Measurements from ENCODE around the gene ITGA2. TPM values are rescaled to one million over a fixed set of nuclear protein-coding genes. Genes with fewer than 3 reads are reported as not detected.

The ITGA2 gene
- total RNA-seq, 1 donor from 2014 or later: 1.0 TPM

DNA sequence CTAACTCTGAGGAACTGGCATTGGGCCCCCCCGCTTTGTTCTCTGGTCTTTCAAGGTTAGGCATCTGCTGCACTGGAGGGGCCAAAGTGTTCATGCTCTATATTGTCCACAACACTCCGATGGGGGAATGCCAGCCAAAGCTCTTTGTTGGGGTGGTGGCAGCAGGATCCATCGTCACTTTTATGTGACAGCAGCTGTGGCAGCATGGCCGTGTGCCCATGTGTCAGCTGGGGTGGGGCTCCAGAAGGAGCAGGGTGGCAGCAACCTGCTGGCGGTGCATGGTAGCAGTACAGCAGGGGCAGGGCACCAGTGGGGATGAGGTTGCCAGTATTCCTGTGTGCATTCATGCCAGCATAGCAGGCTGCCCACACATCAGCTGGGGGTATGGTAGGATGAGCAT is 28.2 kb downstream of the ITGA2 start:
- peaks cover 9% of the 10 kb centered on the region for H3K9me3 Mint-ChIP-seq (ENCODE audit: low read depth)
- H3K27ac Mint-ChIP-seq (ENCODE audit: unreplicated experiment): no peak overlapping the region
- no peaks in the 10 kb centered on the region for H3K27me3 Mint-ChIP-seq (ENCODE audit: low read depth)
- DNase-seq (ENCODE audit: low spot score): no peak
- TF ChIP-seq, protein P1, sequence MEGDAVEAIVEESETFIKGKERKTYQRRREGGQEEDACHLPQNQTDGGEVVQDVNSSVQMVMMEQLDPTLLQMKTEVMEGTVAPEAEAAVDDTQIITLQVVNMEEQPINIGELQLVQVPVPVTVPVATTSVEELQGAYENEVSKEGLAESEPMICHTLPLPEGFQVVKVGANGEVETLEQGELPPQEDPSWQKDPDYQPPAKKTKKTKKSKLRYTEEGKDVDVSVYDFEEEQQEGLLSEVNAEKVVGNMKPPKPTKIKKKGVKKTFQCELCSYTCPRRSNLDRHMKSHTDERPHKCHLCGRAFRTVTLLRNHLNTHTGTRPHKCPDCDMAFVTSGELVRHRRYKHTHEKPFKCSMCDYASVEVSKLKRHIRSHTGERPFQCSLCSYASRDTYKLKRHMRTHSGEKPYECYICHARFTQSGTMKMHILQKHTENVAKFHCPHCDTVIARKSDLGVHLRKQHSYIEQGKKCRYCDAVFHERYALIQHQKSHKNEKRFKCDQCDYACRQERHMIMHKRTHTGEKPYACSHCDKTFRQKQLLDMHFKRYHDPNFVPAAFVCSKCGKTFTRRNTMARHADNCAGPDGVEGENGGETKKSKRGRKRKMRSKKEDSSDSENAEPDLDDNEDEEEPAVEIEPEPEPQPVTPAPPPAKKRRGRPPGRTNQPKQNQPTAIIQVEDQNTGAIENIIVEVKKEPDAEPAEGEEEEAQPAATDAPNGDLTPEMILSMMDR (IDR thresholded peaks at IDR 0.05): no peak
- no peaks in the 10 kb centered on the region for H3K36me3 Mint-ChIP-seq (ENCODE audit: low read depth)
- H3K4me3 Mint-ChIP-seq (ENCODE audit: unreplicated experiment): no peak overlapping the region
- H3K4me1 Mint-ChIP-seq (ENCODE audit: low read depth): no peaks in the 10 kb centered on the region

GRCh38 chr5:53017794-53018391 is 28.7 kb downstream of the ITGA2 start:
- Mint-ChIP-seq H3K9me3 (ENCODE audit: low read depth) (peaks cover 9% of the 10 kb centered on the region), H3K4me1 (ENCODE audit: low read depth) (no peaks in the 10 kb centered on the region), H3K27me3 (ENCODE audit: low read depth) (no peaks in the 10 kb centered on the region), H3K27ac (ENCODE audit: unreplicated experiment) (no peak overlapping the region), H3K36me3 (ENCODE audit: low read depth) (no peaks in the 10 kb centered on the region), H3K4me3 (ENCODE audit: unreplicated experiment) (no peak overlapping the region)
- TF ChIP-seq, protein P1 (IDR thresholded peaks at IDR 0.05): no peak
- no peak for DNase-seq (ENCODE audit: low spot score)

GRCh38 chr5:53019320-53019719 is 30.2 kb downstream of the ITGA2 start:
- no peak for DNase-seq (ENCODE audit: low spot score)
- Mint-ChIP-seq H3K27ac (ENCODE audit: unreplicated experiment) (no peak overlapping the region), H3K27me3 (ENCODE audit: low read depth) (no peaks in the 10 kb centered on the region), H3K4me1 (ENCODE audit: low read depth) (no peaks in the 10 kb centered on the region), H3K4me3 (ENCODE audit: unreplicated experiment) (no peak overlapping the region), H3K36me3 (ENCODE audit: low read depth) (no peaks in the 10 kb centered on the region), H3K9me3 (ENCODE audit: low read depth) (no peaks in the 10 kb centered on the region)
- TF ChIP-seq, protein P1 (IDR thresholded peaks at IDR 0.05): no peak

DNA sequence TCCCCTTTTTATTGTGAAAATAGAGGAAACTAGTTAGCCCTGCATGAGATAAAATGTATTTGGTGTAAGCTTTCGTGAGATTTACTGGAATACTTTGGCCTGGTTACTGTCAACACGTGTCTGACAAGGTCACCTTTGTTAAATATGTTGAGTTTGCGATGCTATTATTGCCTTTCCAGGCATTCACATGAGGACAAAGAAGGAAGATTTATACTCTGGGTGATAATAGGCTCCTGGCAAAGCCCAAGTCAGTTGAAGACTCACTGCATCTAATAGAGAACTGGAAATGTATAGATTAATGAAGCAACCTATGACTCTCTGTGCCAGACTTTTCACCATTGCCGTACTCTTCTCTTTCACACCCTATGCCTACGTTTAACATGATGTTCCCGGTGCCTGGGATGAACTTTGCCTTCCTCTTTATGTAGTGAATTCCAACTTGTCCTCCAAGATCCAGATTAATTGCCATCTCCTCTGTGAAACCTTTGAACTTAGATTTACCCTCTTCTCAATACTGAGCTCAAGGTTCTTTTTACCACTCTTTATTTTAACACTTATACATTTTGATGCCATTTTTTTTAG is 33.9 kb downstream of the ITGA2 start:
- DNase-seq (ENCODE audit: low spot score): no peak
- peaks cover 4% of the 10 kb centered on the region for H3K4me1 Mint-ChIP-seq (ENCODE audit: low read depth)
- H3K9me3 Mint-ChIP-seq (ENCODE audit: low read depth): no peaks in the 10 kb centered on the region
- TF ChIP-seq, protein P1 (IDR thresholded peaks at IDR 0.05): no peak
- H3K4me3 Mint-ChIP-seq (ENCODE audit: unreplicated experiment): no peak overlapping the region
- no peaks in the 10 kb centered on the region for H3K36me3 Mint-ChIP-seq (ENCODE audit: low read depth)
- H3K27me3 Mint-ChIP-seq (ENCODE audit: low read depth): no peaks in the 10 kb centered on the region
- H3K27ac Mint-ChIP-seq (ENCODE audit: unreplicated experiment): no peak overlapping the region

- Mint-ChIP-seq H3K4me3 (ENCODE audit: unreplicated experiment) (no peak overlapping the region), H3K27me3 (ENCODE audit: low read depth) (no peaks in the 10 kb centered on the region), H3K9me3 (ENCODE audit: low read depth) (no peaks in the 10 kb centered on the region), H3K27ac (ENCODE audit: unreplicated experiment) (no peak overlapping the region), H3K4me1 (ENCODE audit: low read depth) (peaks cover 7% of the 10 kb centered on the region), H3K36me3 (ENCODE audit: low read depth) (no peaks in the 10 kb centered on the region)
- DNase-seq (ENCODE audit: low spot score): no peak
- TF ChIP-seq, protein P1 (IDR thresholded peaks at IDR 0.05): no peak
Observed at GRCh38 chr5:53023969-53024368, 34.8 kb downstream of the ITGA2 start.
